Psoas muscle (tissue), 8 donors: Measurements from ENCODE around the gene HIGD1C. TPM values are rescaled to one million over a fixed set of nuclear protein-coding genes. Genes with fewer than 3 reads are reported as not detected.

Experiments used
- ATAC-seq, 4 donors: fragments of 200-7000 bp; cut with Tn5 transposase; one replicate each; pipeline ENCODE4 v1.9.1; 2020; ENCODE audit warnings: moderate library complexity in 3 of 4, mild to moderate bottlenecking in 2 of 4
- DNase-seq, 2 donors: peaks; one replicate each; pipeline ENCODE4 v3.0.0-alpha.2; 2020
- H3K27ac ChIP-seq: fragments of 200-600 bp; one replicate; pipeline ENCODE4 v1.8.0; 2022
- H3K27me3 ChIP-seq, 3 donors: fragments of 200-600 bp in 1 of 3; one replicate each; pipeline versions ENCODE4 v1.6.1 to v1.8.0; 2013 to 2022; ENCODE audit warnings: low read length in 2 of 3, mild to moderate bottlenecking in 2 of 3, moderate library complexity in 1 of 3; ENCODE audit not compliant: insufficient read depth in 3 of 3
- H3K36me3 ChIP-seq, 2 donors: fragments of 200-600 bp in 1 of 2; one replicate each; pipeline versions ENCODE4 v1.6.1 to v1.8.0; 2013 to 2022; ENCODE audit warnings: low read depth in 1 of 2, mild to moderate bottlenecking in 1 of 2, moderate library complexity in 1 of 2; ENCODE audit not compliant: insufficient read depth in 1 of 2
- H3K4me1 ChIP-seq: fragments of 200-600 bp; one replicate; pipeline ENCODE4 v1.8.0; 2022
- H3K4me3 ChIP-seq: fragments of 200-600 bp; one replicate; pipeline ENCODE4 v1.8.0; 2022; ENCODE audit warnings: mild to moderate bottlenecking
- H3K9me3 ChIP-seq: fragments of 200-600 bp; one replicate; pipeline ENCODE4 v1.8.0; 2022
- WGBS, 3 donors: extraction: QIAGEN DNeasy Blood & Tissue Kit; methylation state at CpG; one replicate each; pipeline versions ENCODE4 v1.1.6 to v1.1.7; 2013; 5-methylcytosine and 5-hydroxymethylcytosine counted together
- intact Hi-C, 2 donors: fragments of 100-400 bp; cut with DNase I; formaldehyde crosslinking; loops; one replicate each; pipeline versions ENCODE4 v1.11.0 to v1.14.2; 2022
- polyA plus RNA-seq, 3 donors: library from polyadenylated mRNA; stranded (reverse); fragments of 200-250 nt; gene quantifications; one replicate each; pipeline ENCODE4 v1.2.3, GENCODE V29; 2013
- total RNA-seq, 4 donors: library from RNA; stranded (reverse); fragmentation: NEBNext Ultra II Directional in 2 of 4; extraction: Animal tissue kit (Norgen Biotek cat#: 25700) in 2 of 4; gene quantifications; one replicate each; pipeline versions ENCODE4 v1.2.1 to v1.2.4, GENCODE V29; 2021 to 2023
- TF ChIP-seq, protein P1 (sequence below): fragments of 200-600 bp; IDR thresholded peaks from one replicate; pipeline ENCODE4 v1.8.0; 2022; ENCODE audit warnings: antibody characterized with exemption
- donor health status: healthy with polysubstance abuse.
- donor health status: DM: no; HTN: no; CAD: no; lungs with moderate emphysema.
- donor health status: Bipolar disorder and iron deficiency.
- donor health status: healthy.
- donor health status: DM: yes; HTN: yes; CAD: no.
- donor health status: DM: no; HTN: no; CAD: no.
- donor health status: DM: no; HTN: no; CAD: no.
- donor health status: DM: yes; HTN: yes; CAD: no.

HIGD1C gene
- total and polyA plus RNA-seq, 7 donors, result not detected

GRCh38 chr12:51019927-51020326 is 67.6 kb downstream of the HIGD1C start:
- DNase-seq (no peak), ATAC-seq (no peak)
- no peak overlapping the region for H3K27ac ChIP-seq
- intact Hi-C loops, result no loop called here
- no peak overlapping the region for H3K4me3 ChIP-seq
- no peaks in the 10 kb centered on the region for H3K36me3 ChIP-seq
- no peaks in the 10 kb centered on the region for H3K9me3 ChIP-seq
- H3K27me3 ChIP-seq, result no peaks in the 10 kb centered on the region
- TF ChIP-seq, protein P1, sequence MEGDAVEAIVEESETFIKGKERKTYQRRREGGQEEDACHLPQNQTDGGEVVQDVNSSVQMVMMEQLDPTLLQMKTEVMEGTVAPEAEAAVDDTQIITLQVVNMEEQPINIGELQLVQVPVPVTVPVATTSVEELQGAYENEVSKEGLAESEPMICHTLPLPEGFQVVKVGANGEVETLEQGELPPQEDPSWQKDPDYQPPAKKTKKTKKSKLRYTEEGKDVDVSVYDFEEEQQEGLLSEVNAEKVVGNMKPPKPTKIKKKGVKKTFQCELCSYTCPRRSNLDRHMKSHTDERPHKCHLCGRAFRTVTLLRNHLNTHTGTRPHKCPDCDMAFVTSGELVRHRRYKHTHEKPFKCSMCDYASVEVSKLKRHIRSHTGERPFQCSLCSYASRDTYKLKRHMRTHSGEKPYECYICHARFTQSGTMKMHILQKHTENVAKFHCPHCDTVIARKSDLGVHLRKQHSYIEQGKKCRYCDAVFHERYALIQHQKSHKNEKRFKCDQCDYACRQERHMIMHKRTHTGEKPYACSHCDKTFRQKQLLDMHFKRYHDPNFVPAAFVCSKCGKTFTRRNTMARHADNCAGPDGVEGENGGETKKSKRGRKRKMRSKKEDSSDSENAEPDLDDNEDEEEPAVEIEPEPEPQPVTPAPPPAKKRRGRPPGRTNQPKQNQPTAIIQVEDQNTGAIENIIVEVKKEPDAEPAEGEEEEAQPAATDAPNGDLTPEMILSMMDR, result no peak
- WGBS, 3 donors, result 83 to 94% (median 86%) methylated on average over 2 of the region's 2 CpGs
- H3K4me1 ChIP-seq, result peaks cover 30% of the 10 kb centered on the region

Other genes with a start within 250 kb of the HIGD1C start
- gene ATF1, start 188.4 kb upstream of the HIGD1C start, total RNA-seq, result 10 to 100 TPM; 41.3 to 72.5 (median 49.3) TPM
- 10 to 100 TPM; 20.8 to 34.8 (median 26.4) TPM for gene ATF1, start 188.4 kb upstream of the HIGD1C start, polyA plus RNA-seq
- not detected for gene TMPRSS12, start 109.6 kb upstream of the HIGD1C start, total RNA-seq
- gene TMPRSS12, start 109.6 kb upstream of the HIGD1C start, polyA plus RNA-seq, result not detected
- 10 to 100 TPM; 15.7 to 55.3 (median 36.6) TPM for gene SLC11A2, start 73.8 kb downstream of the HIGD1C start, total RNA-seq
- 10 to 100 TPM; 18.8 to 40.2 (median 26.1) TPM for gene SLC11A2, start 73.8 kb downstream of the HIGD1C start, polyA plus RNA-seq
- gene LETMD1, start 95.8 kb downstream of the HIGD1C start, total RNA-seq, result 10 to 100 TPM; 22.2 to 29.5 (median 28.3) TPM
- 10 to 100 TPM; 17.4 to 41.5 (median 24.9) TPM for gene LETMD1, start 95.8 kb downstream of the HIGD1C start, polyA plus RNA-seq
- 10 to 100 TPM; 17.8 to 26.6 (median 18.5) TPM for gene CSRNP2, start 131.1 kb downstream of the HIGD1C start, total RNA-seq
- 10 to 100 TPM in 2 of 3 donors, 1 to 10 TPM in 1; 9.2 to 50.5 (median 11.9) TPM for gene CSRNP2, start 131.1 kb downstream of the HIGD1C start, polyA plus RNA-seq
- 10 to 100 TPM; 15.7 to 24.6 (median 21.2) TPM for gene TFCP2, start 220.6 kb downstream of the HIGD1C start, total RNA-seq
- 10 to 100 TPM in 2 of 3 donors, 1 to 10 TPM in 1; 7.8 to 16.4 (median 15.1) TPM for gene TFCP2, start 220.6 kb downstream of the HIGD1C start, polyA plus RNA-seq